ENCODE measurements around the gene AKT1.

The AKT1 gene

DNA sequence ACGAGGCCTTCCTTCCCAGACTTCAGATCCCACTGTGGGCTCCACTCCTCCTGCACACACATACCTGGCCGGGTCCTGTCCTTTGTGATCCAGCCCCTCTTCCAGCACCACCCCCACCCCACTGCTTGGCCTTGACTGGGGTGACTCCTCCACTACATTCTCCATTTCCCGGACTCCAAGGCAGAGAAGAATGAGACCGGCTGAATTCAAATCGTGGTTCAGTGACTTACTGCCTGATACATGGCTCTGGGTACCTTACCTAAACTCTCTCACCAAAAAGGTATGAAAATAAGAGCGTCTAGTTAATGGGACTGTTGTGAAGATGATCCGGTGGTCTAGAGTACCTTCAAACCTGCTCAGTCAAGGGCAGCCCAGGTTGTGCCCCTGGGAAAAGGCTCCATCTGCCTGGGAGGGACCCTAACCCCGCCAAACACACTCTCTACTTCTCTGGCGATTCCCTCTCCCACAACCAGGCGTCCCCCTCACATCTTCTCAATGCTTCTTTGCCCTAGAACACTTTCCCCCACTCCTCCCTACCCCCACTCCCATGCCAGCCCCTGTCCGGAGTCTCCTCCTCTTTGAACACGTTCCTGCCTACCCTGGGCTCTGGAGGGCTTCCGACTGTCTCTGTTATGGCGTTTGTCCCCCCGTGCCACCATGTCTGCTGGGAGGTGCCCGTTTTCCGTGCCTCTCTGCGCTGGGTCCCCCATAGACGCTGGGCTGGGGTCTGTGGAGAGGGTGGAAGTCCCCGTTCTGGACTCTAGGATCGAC is 3.9 kb upstream of the AKT1 start:
- no peak for DNase-seq (ENCODE audit: low spot score)

- DNase-seq (ENCODE audit: low spot score): no peak
Observed at GRCh38 chr14:104798300-104799243, 3.0 kb upstream of the AKT1 start.

GRCh38 chr14:104797115-104798044 is 1.8 kb upstream of the AKT1 start:
- DNase-seq (ENCODE audit: low spot score): no peak

- DNase-seq (ENCODE audit: low spot score): no peak
Observed at GRCh38 chr14:104796687-104797081, 1.1 kb upstream of the AKT1 start.

DNA sequence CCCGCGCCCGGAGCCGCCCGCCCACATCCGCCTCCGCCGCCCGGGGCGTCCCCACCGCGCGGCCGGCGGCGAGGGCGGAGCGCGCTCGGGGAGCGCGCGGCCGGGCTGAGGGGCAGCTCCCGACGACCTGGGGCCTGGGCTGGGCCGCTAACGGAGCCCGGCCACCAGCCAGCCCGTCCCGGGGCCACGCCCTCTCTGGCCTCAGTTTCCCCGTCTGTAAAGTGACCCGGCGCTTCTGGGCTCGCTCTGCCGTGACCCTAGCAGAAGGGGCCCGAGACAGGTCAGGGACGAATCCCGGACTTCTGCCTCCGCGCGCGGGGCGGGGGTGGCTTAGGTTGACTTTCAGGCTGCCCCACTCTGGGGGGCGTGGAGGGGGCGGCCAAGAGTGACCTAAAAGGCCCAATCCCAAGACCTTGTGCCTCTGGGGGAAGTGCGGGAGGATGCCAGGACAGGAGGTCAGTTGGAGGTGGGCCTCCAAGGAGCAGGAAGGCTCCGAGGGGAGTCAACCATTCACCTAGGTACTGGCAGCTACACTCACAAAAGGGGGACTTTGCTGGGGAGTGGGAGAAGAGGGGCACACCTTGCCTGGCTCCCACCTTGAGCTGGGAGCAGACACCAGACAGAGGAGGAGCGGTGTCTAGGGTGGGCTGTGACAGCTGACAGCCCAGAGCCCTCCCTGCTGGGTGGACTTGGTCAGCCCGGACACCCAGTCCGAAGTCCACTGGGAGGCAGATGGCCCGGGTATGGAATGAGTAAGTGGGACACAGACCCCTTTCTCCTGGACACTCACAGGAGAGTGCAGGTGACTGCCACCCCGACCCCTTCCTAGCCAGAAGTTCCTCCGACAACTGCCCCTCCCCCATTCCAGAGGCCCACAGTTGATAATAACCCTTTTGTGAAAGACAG is 486 bp upstream of the AKT1 start:
- DNase-seq (ENCODE audit: low spot score): peak; percentile 57

GRCh38 chr14:104794631-104794992 is 936 bp downstream of the AKT1 start:
- DNase-seq (ENCODE audit: low spot score): no peak

DNA sequence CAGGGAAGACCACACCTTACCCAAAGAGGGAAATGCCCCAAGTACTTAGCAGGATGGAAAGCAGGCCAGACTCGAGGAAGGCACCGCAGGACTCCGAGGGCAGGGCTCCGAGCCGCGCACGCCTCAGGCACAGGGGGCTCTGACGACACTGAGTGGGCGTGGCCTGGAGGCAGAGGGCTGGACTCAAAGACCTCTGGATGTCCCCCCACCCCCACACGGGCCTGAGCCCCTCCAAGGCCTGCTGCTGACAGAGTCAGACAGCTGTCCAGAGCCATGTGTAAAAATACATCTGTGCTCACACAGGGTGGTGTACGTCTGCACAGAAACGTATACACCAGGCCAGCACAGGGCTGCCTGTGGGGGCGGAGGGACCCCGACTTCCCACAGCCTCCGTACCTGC is 1.4 kb downstream of the AKT1 start:
- no peak for DNase-seq (ENCODE audit: low spot score)

- DNase-seq (ENCODE audit: low spot score): no peak
Observed at GRCh38 chr14:104793703-104793959, 1.9 kb downstream of the AKT1 start.

- DNase-seq (ENCODE audit: low spot score): no peak
Observed at GRCh38 chr14:104792945-104793702, 2.4 kb downstream of the AKT1 start.

- no peak for DNase-seq (ENCODE audit: low spot score)
Observed at GRCh38 chr14:104792101-104792884, 3.3 kb downstream of the AKT1 start.

DNA sequence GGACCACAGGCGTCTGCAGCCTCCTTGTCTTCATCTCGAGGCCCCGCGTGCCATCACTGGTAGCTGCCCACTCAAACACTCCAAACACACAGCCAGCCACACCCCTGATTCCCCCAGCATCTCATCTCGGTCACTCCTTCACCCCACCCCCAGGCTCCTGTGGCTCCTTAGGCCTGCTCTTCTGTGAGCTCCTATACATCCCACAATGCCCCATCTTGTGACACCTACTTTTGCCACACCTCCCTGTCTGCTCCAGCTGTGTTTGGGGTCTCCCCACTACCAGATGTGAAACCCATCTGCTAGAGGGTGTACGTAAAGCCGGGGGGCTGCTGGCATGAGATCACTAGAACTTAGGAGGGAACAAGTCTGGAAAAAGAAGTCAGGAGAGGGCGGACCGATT is 4.1 kb downstream of the AKT1 start:
- DNase-seq (ENCODE audit: low spot score): no peak

- DNase-seq (ENCODE audit: low spot score): no peak
Observed at GRCh38 chr14:104789752-104790743, 5.5 kb downstream of the AKT1 start.

DNA sequence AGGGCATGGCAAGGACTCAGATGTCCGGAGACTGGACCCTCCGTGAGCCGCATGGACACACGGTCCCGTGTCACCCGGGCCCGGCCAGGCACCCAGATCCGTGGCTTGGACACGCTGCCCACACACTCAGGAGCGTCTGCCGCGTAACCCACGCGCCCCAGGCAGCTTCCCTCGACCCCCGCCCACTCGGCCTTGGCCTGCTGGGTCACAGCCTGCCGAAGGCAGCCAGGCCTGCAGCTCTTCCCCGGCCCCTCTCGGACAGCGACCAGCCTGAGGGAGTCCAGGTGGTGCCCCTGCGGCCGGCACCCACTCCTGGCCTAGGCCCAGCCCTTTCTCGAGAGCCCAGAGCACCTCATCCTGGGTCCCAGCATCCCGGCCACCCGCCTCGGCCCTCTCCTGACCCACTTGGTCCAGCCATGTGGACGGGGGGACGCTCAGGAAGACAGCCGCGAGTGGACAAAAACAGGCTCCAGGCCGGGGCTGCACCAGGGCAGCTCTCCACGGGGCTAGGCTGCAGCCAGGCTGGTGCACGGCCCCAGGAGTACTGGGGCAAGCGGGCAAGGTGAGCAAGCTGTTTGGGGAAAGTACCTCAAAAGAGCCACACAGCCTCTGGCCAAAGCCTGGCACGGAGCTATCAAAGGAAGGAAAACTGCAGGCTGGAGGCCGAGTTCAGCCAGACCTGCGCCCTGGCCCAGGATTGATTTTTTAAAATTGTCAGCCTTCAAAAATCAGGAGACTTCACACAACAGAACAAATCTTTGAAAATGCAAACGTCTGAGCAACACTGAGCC is 6.5 kb downstream of the AKT1 start:
- DNase-seq (ENCODE audit: low spot score): no peak

DNA sequence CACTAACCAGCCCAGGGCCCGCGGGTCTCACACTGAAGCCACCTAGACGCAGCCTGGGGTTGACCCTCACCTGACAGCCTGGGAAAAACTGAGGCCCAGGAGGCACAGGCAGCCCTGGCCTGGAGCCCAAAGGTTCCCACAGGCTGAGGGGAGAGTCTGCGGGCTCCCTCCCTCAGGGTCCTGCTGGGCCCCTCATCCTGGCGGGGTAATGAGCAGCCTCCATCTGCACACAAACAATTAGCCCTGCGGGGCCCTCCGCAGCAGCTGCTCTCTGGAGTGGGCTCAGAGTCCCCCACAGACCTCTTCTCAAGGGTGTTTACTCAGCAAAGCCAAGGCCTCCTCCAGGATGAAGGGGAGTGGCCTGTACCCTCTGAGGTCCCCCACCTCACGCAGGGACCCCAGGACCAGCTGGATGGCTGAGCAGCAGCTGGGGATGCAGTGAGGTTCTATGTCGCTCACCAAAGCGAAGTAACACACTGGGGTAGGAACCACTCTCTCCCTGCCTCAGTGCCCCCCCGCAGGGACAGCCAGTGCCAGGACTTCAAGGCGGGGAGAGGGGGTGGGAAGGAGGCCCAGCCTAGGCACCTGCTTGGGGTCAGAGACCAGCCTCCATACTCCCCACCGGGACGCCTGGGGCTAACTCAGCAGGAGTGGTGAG is 7.3 kb downstream of the AKT1 start:
- no peak for DNase-seq (ENCODE audit: low spot score)

GRCh38 chr14:104787736-104788135 is 7.8 kb downstream of the AKT1 start:
- no peak for DNase-seq (ENCODE audit: low spot score)

- DNase-seq (ENCODE audit: low spot score): no peak
Observed at GRCh38 chr14:104786726-104787675, 8.5 kb downstream of the AKT1 start.

Measured in CD4-positive, alpha-beta T cell treated with Interleukin-6 at 100 ng/mL for 8 hours (primary cell).